Neuronal stem cell (in vitro differentiated cells): Measurements from ENCODE around the gene RHOJ.
A peak's percentile ranks its signal among the peaks of the same experiment; 100 is the strongest.

Source experiments
- DNase-seq: peaks from one replicate; pipeline ENCODE4 v3.0.0-alpha.2; 2013; ENCODE audit warnings: low spot score
- H2AFZ ChIP-seq: one replicate; pipeline ENCODE4 v1.6.1; 2013; ENCODE audit warnings: mild to moderate bottlenecking, low read length, inconsistent platforms
- H2AK5ac ChIP-seq: 2 replicates; pipeline ENCODE4 v1.6.1; 2013; ENCODE audit warnings: low read depth, mild to moderate bottlenecking, inconsistent platforms, low read length, moderate library complexity, mixed read lengths
- H2BK120ac ChIP-seq: 2 replicates; pipeline ENCODE4 v1.6.1; 2013; ENCODE audit warnings: low read depth, mild to moderate bottlenecking, inconsistent platforms, low read length, moderate library complexity, mixed read lengths
- H2BK12ac ChIP-seq: one replicate; pipeline ENCODE4 v1.6.1; 2013; ENCODE audit warnings: low read length, inconsistent platforms
- H2BK15ac ChIP-seq: 2 replicates; pipeline ENCODE4 v1.6.1; 2013; ENCODE audit warnings: mild to moderate bottlenecking, low read length, inconsistent platforms, mixed read lengths
- H2BK5ac ChIP-seq: one replicate; pipeline ENCODE4 v1.6.1; 2013; ENCODE audit warnings: inconsistent platforms, mild to moderate bottlenecking, low read length, moderate library complexity
- H3K14ac ChIP-seq: one replicate; pipeline ENCODE4 v1.6.1; 2013; ENCODE audit warnings: low read length, inconsistent platforms
- H3K18ac ChIP-seq: 2 replicates; pipeline ENCODE4 v1.6.1; 2013; ENCODE audit warnings: low read length, inconsistent platforms
- H3K23ac ChIP-seq: 2 replicates; pipeline ENCODE4 v1.6.1; 2013; ENCODE audit warnings: low read depth, mild to moderate bottlenecking, mixed read lengths, low read length, inconsistent platforms; ENCODE audit not compliant: poor library complexity
- H3K27ac ChIP-seq: replicated peaks from 3 replicates; pipeline ENCODE4 v1.5.1; 2013; ENCODE audit warnings: low read length, inconsistent platforms
- H3K27me3 ChIP-seq, 3 experiments: 2 replicates each; pipeline ENCODE4 v1.6.1; 2013; ENCODE audit warnings: low read length in 3 of 3, mild to moderate bottlenecking in 2 of 3, inconsistent platforms in 1 of 3, low read depth in 1 of 3, mixed read lengths in 1 of 3, moderate library complexity in 1 of 3; ENCODE audit not compliant: control insufficient read depth in 3 of 3, insufficient read depth in 3 of 3
- H3K36me3 ChIP-seq, 2 donors: replicated peaks in 1 of 2; 2 replicates each; pipeline ENCODE4 v1.6.1; 2013; ENCODE audit warnings: low read length in 2 of 2; ENCODE audit not compliant: control insufficient read depth in 2 of 2, insufficient read depth in 2 of 2
- H3K4ac ChIP-seq: 2 replicates; pipeline ENCODE4 v1.6.1; 2013; ENCODE audit warnings: inconsistent platforms, mild to moderate bottlenecking, low read length, moderate library complexity
- H3K4me1 ChIP-seq, 2 donors: 1 replicate in 1 of 2; 2 replicates in 1 of 2; pipeline ENCODE4 v1.6.1; 2013; ENCODE audit warnings: low read length in 2 of 2, low read depth in 1 of 2; ENCODE audit not compliant: control insufficient read depth in 2 of 2, insufficient read depth in 1 of 2
- H3K4me2 ChIP-seq: one replicate; pipeline ENCODE4 v1.6.1; 2013; ENCODE audit warnings: mild to moderate bottlenecking, low read length, inconsistent platforms; ENCODE audit not compliant: insufficient read depth, poor library complexity, severe bottlenecking
- H3K4me3 ChIP-seq, 2 donors: 2 replicates each; pipeline ENCODE4 v1.5.1; 2013; ENCODE audit warnings: low read length in 2 of 2, mild to moderate bottlenecking in 2 of 2, inconsistent platforms in 1 of 2, moderate library complexity in 1 of 2
- H3K79me1 ChIP-seq: one replicate; pipeline ENCODE4 v1.6.1; 2013; ENCODE audit warnings: low read depth, mild to moderate bottlenecking, inconsistent platforms, low read length, moderate library complexity
- H3K9ac ChIP-seq: one replicate; pipeline ENCODE4 v1.6.1; 2013; ENCODE audit warnings: mild to moderate bottlenecking, low read depth, low read length, inconsistent platforms; ENCODE audit not compliant: poor library complexity
- H3K9me3 ChIP-seq, 2 donors: replicated peaks in 1 of 2; 2 replicates each; pipeline versions ENCODE3 to v1.6.1; 2013; ENCODE audit warnings: low read length in 2 of 2, mild to moderate bottlenecking in 2 of 2, inconsistent platforms in 1 of 2, low read depth in 1 of 2, mixed read lengths in 1 of 2, moderate library complexity in 1 of 2; ENCODE audit not compliant: control insufficient read depth in 2 of 2, insufficient read depth in 1 of 2
- H4K8ac ChIP-seq: one replicate; pipeline ENCODE4 v1.6.1; 2013; ENCODE audit warnings: low read depth, mild to moderate bottlenecking, inconsistent platforms, low read length, moderate library complexity
- H4K91ac ChIP-seq: one replicate; pipeline ENCODE4 v1.6.1; 2013; ENCODE audit warnings: low read length, low read depth, mild to moderate bottlenecking, inconsistent platforms; ENCODE audit not compliant: poor library complexity
- WGBS, 2 donors: extraction: QIAGEN DNeasy Blood & Tissue Kit; methylation state at CpG; one replicate each; pipeline ENCODE4 v1.1.7; 2013; ENCODE audit warnings: missing lambda C conversion rate in 2 of 2, mixed read lengths in 1 of 2; ENCODE audit not compliant: insufficient read length in 2 of 2, insufficient replicate concordance in 1 of 2; ENCODE audit errors: extremely low coverage in 2 of 2; 5-methylcytosine and 5-hydroxymethylcytosine counted together

Gene RHOJ

GRCh38 chr14:63286071-63286470, 81.8 kb downstream of the RHOJ start:
- no peak overlapping the region for H2AK5ac ChIP-seq
- no peak overlapping the region for H3K18ac ChIP-seq
- H3K14ac ChIP-seq, result no peak overlapping the region
- no peak overlapping the region for H2BK5ac ChIP-seq
- no peak overlapping the region for H4K8ac ChIP-seq
- no peak overlapping the region for H2BK120ac ChIP-seq
- no peak overlapping the region for H3K23ac ChIP-seq
- H2BK15ac ChIP-seq, result no peak overlapping the region
- H4K91ac ChIP-seq, result no peak overlapping the region
- H3K36me3 ChIP-seq, result no peaks in the 10 kb centered on the region
- no peak overlapping the region for H2AFZ ChIP-seq
- H2BK12ac ChIP-seq, result no peak overlapping the region
- no peaks in the 10 kb centered on the region for H3K9me3 ChIP-seq
- no peak overlapping the region for H3K9ac ChIP-seq
- peaks cover under 1 to 5% of the 10 kb centered on the region in 2 donors for H3K4me1 ChIP-seq
- H3K27ac ChIP-seq, result no peak overlapping the region
- H3K4me3 ChIP-seq, result no peak overlapping the region
- H3K27me3 ChIP-seq, result no peaks in the 10 kb centered on the region
- WGBS, 2 donors, result no CpG with 5 or more reads among the region's 2 CpGs
- no peak for DNase-seq
- no peaks in the 10 kb centered on the region for H3K79me1 ChIP-seq
- no peak overlapping the region for H3K4ac ChIP-seq
- no peak overlapping the region for H3K4me2 ChIP-seq

- no peak overlapping the region for H2BK120ac ChIP-seq
- no CpG with 5 or more reads among the region's 6 CpGs for whole genome bisulfite sequencing, 2 donors
- no peak overlapping the region for H3K27ac ChIP-seq
- H4K91ac ChIP-seq, result no peak overlapping the region
- no peak overlapping the region for H2AFZ ChIP-seq
- no peaks in the 10 kb centered on the region for H3K36me3 ChIP-seq
- H3K4me2 ChIP-seq, result no peak overlapping the region
- no peak overlapping the region for H2BK5ac ChIP-seq
- H3K4ac ChIP-seq, result no peak overlapping the region
- H4K8ac ChIP-seq, result no peak overlapping the region
- DNase-seq, result no peak
- no peak overlapping the region for H3K14ac ChIP-seq
- H3K4me1 ChIP-seq, result peaks cover 2 to 6% of the 10 kb centered on the region in 2 donors
- no peak overlapping the region for H3K23ac ChIP-seq
- no peaks in the 10 kb centered on the region for H3K79me1 ChIP-seq
- H2AK5ac ChIP-seq, result no peak overlapping the region
- no peak overlapping the region for H3K9ac ChIP-seq
- H3K27me3 ChIP-seq, result no peaks in the 10 kb centered on the region
- H2BK15ac ChIP-seq, result no peak overlapping the region
- H3K4me3 ChIP-seq, result no peak overlapping the region
- H3K9me3 ChIP-seq, result no peaks in the 10 kb centered on the region
- H3K18ac ChIP-seq, result peak overlapping the region; percentile 5
- H2BK12ac ChIP-seq, result no peak overlapping the region
Observed at GRCh38 chr14:63287666-63288483, 83.6 kb downstream of the RHOJ start.

GRCh38 chr14:63288853-63289252, 84.6 kb downstream of the RHOJ start:
- Histone ChIP-seq H3K27ac (no peak overlapping the region), H3K18ac (no peak overlapping the region), H3K27me3 (no peaks in the 10 kb centered on the region), H3K4me3 (no peak overlapping the region), H4K8ac (no peak overlapping the region), H3K4me1 (peaks cover 2 to 6% of the 10 kb centered on the region in 2 donors), H3K79me1 (no peaks in the 10 kb centered on the region), H2BK15ac (no peak overlapping the region), H2AFZ (no peak overlapping the region), H3K4ac (no peak overlapping the region), H3K9ac (no peak overlapping the region), H2BK12ac (no peak overlapping the region), H3K23ac (no peak overlapping the region), H3K14ac (no peak overlapping the region), H2BK120ac (no peak overlapping the region), H2BK5ac (no peak overlapping the region), H3K9me3 (no peaks in the 10 kb centered on the region), H3K36me3 (no peaks in the 10 kb centered on the region), H4K91ac (no peak overlapping the region), H3K4me2 (no peak overlapping the region), H2AK5ac (no peak overlapping the region)
- DNase-seq, result no peak
- no CpG with 5 or more reads among the region's 1 CpG for WGBS, 2 donors

GRCh38 chr14:63290741-63291430, 86.6 kb downstream of the RHOJ start:
- Histone ChIP-seq H2BK5ac (no peak overlapping the region), H3K14ac (no peak overlapping the region), H3K23ac (no peak overlapping the region), H2BK15ac (no peak overlapping the region), H3K4me2 (no peak overlapping the region), H3K27ac (no peak overlapping the region), H3K79me1 (no peaks in the 10 kb centered on the region), H3K9me3 (no peaks in the 10 kb centered on the region), H3K18ac (peak overlapping the region; percentile 76), H3K4me1 (peaks cover 2 to 6% of the 10 kb centered on the region in 2 donors), H2AK5ac (no peak overlapping the region), H2BK12ac (no peak overlapping the region), H3K4ac (no peak overlapping the region), H4K8ac (no peak overlapping the region), H2BK120ac (no peak overlapping the region), H3K9ac (no peak overlapping the region), H3K36me3 (no peaks in the 10 kb centered on the region), H2AFZ (peak overlapping the region; percentile 59), H3K27me3 (no peaks in the 10 kb centered on the region), H4K91ac (no peak overlapping the region), H3K4me3 (no peak overlapping the region)
- no CpG with 5 or more reads among the region's 12 CpGs for whole genome bisulfite sequencing, 2 donors
- DNase-seq, result no peak
